PC-9 (cell line): ENCODE data around the gene ESM1. TPM values are rescaled to one million over a fixed set of nuclear protein-coding genes. Genes with fewer than 3 reads are reported as not detected.

Experiments
- BruUV-seq: library from RNA; stranded (reverse); fragments of 400-500 nt; replicated peaks from 2 replicates; lab custom pipeline; 2021; lab: Mats Ljungman, UMichigan
- CTCF ChIA-PET: fragments of 300-600 bp; sonication (Branson Sonifier 250); formaldehyde crosslinking; loops from one replicate; lab custom pipeline; 2022; ENCODE audit warnings: antibody characterized with exemption; lab: Charles Lee
- POLR2A ChIA-PET: fragments of 300-600 bp; sonication (Branson Sonifier 250); formaldehyde crosslinking; loops from one replicate; lab custom pipeline; 2022; ENCODE audit warnings: antibody characterized with exemption; ENCODE audit not compliant: unreplicated experiment; lab: Charles Lee
- DNase-seq, 2 experiments: peaks; one replicate each; pipeline versions ENCODE4 v3.0.0 to v3.0.0-alpha.2; 2015 to 2022; ENCODE audit warnings: mixed read lengths in 1 of 2
- H2AFZ ChIP-seq: fragments of 200-600 bp; sonication (generic); 2 replicates; pipeline ENCODE4 v1.8.1; 2017; ENCODE audit warnings: antibody characterized with exemption
- H3F3A ChIP-seq: fragments of 200-600 bp; sonication (generic); 2 replicates; pipeline ENCODE4 v1.8.1; 2017; ENCODE audit warnings: antibody characterized with exemption, mild to moderate bottlenecking, low read depth; ENCODE audit not compliant: insufficient read depth
- H3K27ac ChIP-seq: fragments of 200-600 bp; sonication (generic); 2 replicates; pipeline ENCODE4 v1.6.1; 2016; ENCODE audit warnings: mixed run types
- H3K27me3 ChIP-seq: fragments of 200-600 bp; sonication (generic); 2 replicates; pipeline ENCODE4 v1.6.1; 2016; ENCODE audit warnings: low read depth, mixed run types; ENCODE audit not compliant: insufficient read depth
- H3K36me3 ChIP-seq: fragments of 200-600 bp; sonication (generic); 2 replicates; pipeline ENCODE4 v1.6.1; 2016; ENCODE audit warnings: low read depth, mixed run types
- H3K4me1 ChIP-seq: fragments of 200-600 bp; sonication (generic); replicated peaks from 2 replicates; pipeline ENCODE4 v1.6.1; 2016; ENCODE audit warnings: mixed run types; ENCODE audit not compliant: insufficient read depth
- H3K4me2 ChIP-seq: fragments of 200-600 bp; sonication (generic); 2 replicates; pipeline ENCODE4 v1.6.1; 2017; ENCODE audit warnings: mixed run types
- H3K4me3 ChIP-seq: fragments of 200-600 bp; sonication (generic); 2 replicates; pipeline ENCODE4 v1.6.1; 2016; ENCODE audit warnings: mixed run types
- H3K79me2 ChIP-seq: fragments of 200-600 bp; sonication (generic); 2 replicates; pipeline ENCODE4 v1.6.1; 2017; ENCODE audit warnings: low read depth, mixed run types
- H3K9me2 ChIP-seq: fragments of 200-600 bp; sonication (generic); 2 replicates; pipeline ENCODE4 v1.8.1; 2017; ENCODE audit warnings: mild to moderate bottlenecking; ENCODE audit not compliant: insufficient read depth
- H3K9me3 ChIP-seq: fragments of 200-600 bp; sonication (generic); 2 replicates; pipeline ENCODE4 v1.8.1; 2016; ENCODE audit warnings: low read depth; ENCODE audit not compliant: insufficient read depth
- H4K20me1 ChIP-seq: fragments of 200-600 bp; sonication (generic); 2 replicates; pipeline ENCODE4 v1.8.1; 2017; ENCODE audit not compliant: insufficient read depth
- CTCF ChIP-seq: fragments of 200-600 bp; sonication (generic); conservative IDR thresholded peaks from 2 replicates; pipeline ENCODE4 v1.6.1; 2017; ENCODE audit warnings: mixed run types, antibody characterized with exemption, mild to moderate bottlenecking, moderate library complexity
- EZH2 ChIP-seq: fragments of 200-600 bp; sonication (generic); IDR thresholded peaks from 2 replicates; pipeline ENCODE4 v1.8.0; 2017; ENCODE audit warnings: antibody characterized with exemption, low read depth
- intact Hi-C: fragments of 100-400 bp; cut with micrococcal nuclease; formaldehyde crosslinking; loops from one replicate; pipeline ENCODE4 v1.10.0; 2022; ENCODE audit not compliant: unreplicated experiment
- total RNA-seq: library from RNA; stranded (reverse); gene quantifications from 2 replicates; pipeline ENCODE4 v1.2.3, GENCODE V29; 2021

ESM1 gene
- total RNA-seq, 1 experiment from 2014 or later: 0.15 TPM

GRCh38 chr5:54959673-54960418 is 25.5 kb downstream of the ESM1 start:
- Histone ChIP-seq H3K9me2 (no peaks in the 10 kb centered on the region), H3K79me2 (no peaks in the 10 kb centered on the region), H3K27me3 (peaks cover 17% of the 10 kb centered on the region; the same call in 1 of the 2 replicates), H3K27ac (no peak overlapping the region), H3K4me3 (no peak overlapping the region), H3K4me2 (no peak overlapping the region), H3K9me3 (no peaks in the 10 kb centered on the region), H2AFZ (no peak overlapping the region), H3F3A (no peaks in the 10 kb centered on the region), H4K20me1 (no peaks in the 10 kb centered on the region), H3K36me3 (no peaks in the 10 kb centered on the region), H3K4me1 (no peaks in the 10 kb centered on the region)
- DNase-seq: no peak
- TF ChIP-seq CTCF (peak; percentile 49; the same call in 1 of the 2 replicates), EZH2 (no peak)
- intact Hi-C loops: no loop called here
- ChIA-PET CTCF (no interaction called here), POLR2A (no interaction called here)
- no TSS peak for BruUV-seq

- intact Hi-C loops: no loop called here
- Histone ChIP-seq H3K4me3 (no peak overlapping the region), H3K27me3 (peaks cover 23% of the 10 kb centered on the region; the same call in 1 of the 2 replicates), H4K20me1 (no peaks in the 10 kb centered on the region), H3F3A (no peaks in the 10 kb centered on the region), H3K36me3 (no peaks in the 10 kb centered on the region), H3K9me3 (no peaks in the 10 kb centered on the region), H3K79me2 (no peaks in the 10 kb centered on the region), H3K27ac (no peak overlapping the region), H3K9me2 (no peaks in the 10 kb centered on the region), H3K4me1 (no peaks in the 10 kb centered on the region), H2AFZ (no peak overlapping the region), H3K4me2 (no peak overlapping the region)
- ChIA-PET CTCF (no interaction called here), POLR2A (no interaction called here)
- no TSS peak for BruUV-seq
- no peak for DNase-seq
- TF ChIP-seq EZH2: no peak
- TF ChIP-seq CTCF: no peak
These were observed 28.5 kb downstream of the ESM1 start for GRCh38 chr5:54956922-54957321.

- BruUV-seq: no TSS peak
- Histone ChIP-seq H3K9me3 (no peaks in the 10 kb centered on the region), H4K20me1 (no peaks in the 10 kb centered on the region), H3F3A (no peaks in the 10 kb centered on the region), H3K79me2 (no peaks in the 10 kb centered on the region), H3K36me3 (no peaks in the 10 kb centered on the region), H2AFZ (no peak overlapping the region), H3K27me3 (peaks cover 28% of the 10 kb centered on the region; the same call in 1 of the 2 replicates), H3K4me2 (no peak overlapping the region), H3K9me2 (no peaks in the 10 kb centered on the region), H3K4me1 (no peaks in the 10 kb centered on the region), H3K4me3 (no peak overlapping the region), H3K27ac (no peak overlapping the region)
- DNase-seq: no peak
- intact Hi-C loops: no loop called here
- TF ChIP-seq EZH2 (no peak), CTCF (no peak)
- ChIA-PET POLR2A (no interaction called here), CTCF (no interaction called here)
These were observed 38.2 kb downstream of the ESM1 start for GRCh38 chr5:54947187-54947586.
